22Rv1 (cell line): ENCODE data around the gene TUBB4B.

Experiments
- H3K27ac ChIP-seq: fragments of 450-650 bp; 2 replicates; pipeline ENCODE4 v1.5.1; 2017
- CTCF ChIP-seq: fragments of 450-650 bp; IDR thresholded peaks from 2 replicates; pipeline ENCODE4 v1.5.1; 2017; ENCODE audit warnings: mild to moderate bottlenecking
- ZFX ChIP-seq: fragments of 450-650 bp; IDR thresholded peaks from 2 replicates; pipeline ENCODE4 v1.6.1; 2017; ENCODE audit warnings: antibody characterized with exemption, borderline replicate concordance

Gene TUBB4B

GRCh38 chr9:137278721-137279711, 37.9 kb downstream of the TUBB4B start:
- H3K27ac ChIP-seq, result no peak overlapping the region
- TF ChIP-seq ZFX, result no peak
- TF ChIP-seq CTCF, result no peak

GRCh38 chr9:137279741-137280473, 38.8 kb downstream of the TUBB4B start:
- no peak for TF ChIP-seq ZFX
- no peak for TF ChIP-seq CTCF
- no peak overlapping the region for H3K27ac ChIP-seq

GRCh38 chr9:137280474-137281344, 39.6 kb downstream of the TUBB4B start:
- H3K27ac ChIP-seq, result no peak overlapping the region
- TF ChIP-seq ZFX (no peak), CTCF (peak; percentile 74)

GRCh38 chr9:137281345-137282116, 40.4 kb downstream of the TUBB4B start:
- TF ChIP-seq CTCF, result no peak
- no peak for TF ChIP-seq ZFX
- 0 out of 2 replicates have a peak overlapping the region, but pooled peaks have one; percentile 4 for H3K27ac ChIP-seq

GRCh38 chr9:137286975-137287383, 45.9 kb downstream of the TUBB4B start:
- H3K27ac ChIP-seq, result no peak overlapping the region
- TF ChIP-seq ZFX (no peak), CTCF (peak; percentile 82)

GRCh38 chr9:137293094-137293481, 52.0 kb downstream of the TUBB4B start:
- TF ChIP-seq ZFX, result no peak
- no peak for TF ChIP-seq CTCF
- H3K27ac ChIP-seq, result no peak overlapping the region
